Panc1 (cell line): ENCODE measurements around the gene ITPR2.

Experiments used
- CTCF ChIP-seq: fragments of 450-650 bp; IDR thresholded peaks from 2 replicates; pipeline ENCODE4 v1.5.1; 2017; ENCODE audit warnings: mild to moderate bottlenecking
- POLR2AphosphoS5 ChIP-seq: IDR thresholded peaks from 2 replicates; pipeline ENCODE4 v1.6.1; 2012; ENCODE audit warnings: mild to moderate bottlenecking, low read depth, low read length, moderate library complexity
- TCF7L2 ChIP-seq: IDR thresholded peaks from 2 replicates; pipeline ENCODE4 v1.6.1; 2011; ENCODE audit warnings: mild to moderate bottlenecking, low read depth, low read length, inconsistent platforms

- no peak for TF ChIP-seq CTCF
- no peak for TF ChIP-seq TCF7L2
- TF ChIP-seq POLR2AphosphoS5 = no peak
Observed at GRCh38 chr12:26293612-26294011, 539.4 kb downstream of the ITPR2 start.
